Parathyroid adenoma (tissue), 2 donors: ENCODE measurements around the gene NNT.

Experiments
- H2AFZ ChIP-seq: fragments of 300-600 bp; sonication (generic); one replicate; pipeline ENCODE4 v1.7.0; 2017; ENCODE audit warnings: antibody characterized with exemption, mild to moderate bottlenecking
- H3K27ac ChIP-seq: fragments of 300-600 bp; sonication (generic); one replicate; pipeline ENCODE4 v1.7.0; 2017
- H3K27me3 ChIP-seq: fragments of 300-600 bp; sonication (generic); one replicate; pipeline ENCODE4 v1.7.0; 2017; ENCODE audit warnings: low read length; ENCODE audit not compliant: control insufficient read depth, insufficient read depth
- H3K36me3 ChIP-seq: fragments of 300-600 bp; sonication (generic); one replicate; pipeline ENCODE4 v1.7.0; 2017; ENCODE audit warnings: low read length; ENCODE audit not compliant: control insufficient read depth, insufficient read depth
- H3K4me1 ChIP-seq: fragments of 300-600 bp; sonication (generic); one replicate; pipeline ENCODE4 v1.7.0; 2017; ENCODE audit warnings: control low read depth
- H3K4me2 ChIP-seq: fragments of 300-600 bp; sonication (generic); one replicate; pipeline ENCODE4 v1.7.0; 2017; ENCODE audit warnings: low read length
- H3K4me3 ChIP-seq: fragments of 300-600 bp; sonication (generic); one replicate; pipeline ENCODE4 v1.7.0; 2017; ENCODE audit warnings: low read depth, low read length
- H3K79me2 ChIP-seq: fragments of 300-600 bp; sonication (generic); one replicate; pipeline ENCODE4 v1.7.0; 2017; ENCODE audit warnings: control low read depth
- H3K9ac ChIP-seq: fragments of 300-600 bp; sonication (generic); one replicate; pipeline ENCODE4 v1.7.0; 2017; ENCODE audit warnings: mild to moderate bottlenecking
- H3K9me3 ChIP-seq: fragments of 300-600 bp; sonication (generic); one replicate; pipeline ENCODE4 v1.7.0; 2017; ENCODE audit warnings: low read length; ENCODE audit not compliant: control insufficient read depth
- CTCF ChIP-seq: fragments of 300-600 bp; sonication (generic); IDR thresholded peaks from one replicate; pipeline ENCODE4 v1.7.0; 2017; ENCODE audit warnings: antibody characterized with exemption, mild to moderate bottlenecking
- donor health status: primary hyperparathyroidism.

Gene NNT

GRCh38 chr5:43649256-43649655 is 46.3 kb downstream of the NNT start:
- no peak overlapping the region for H3K9ac ChIP-seq
- H3K36me3 ChIP-seq: no peaks in the 10 kb centered on the region
- no peaks in the 10 kb centered on the region for H3K27me3 ChIP-seq
- H3K27ac ChIP-seq: no peak overlapping the region
- H2AFZ ChIP-seq: no peak overlapping the region
- no peak for TF ChIP-seq CTCF
- no peak overlapping the region for H3K4me3 ChIP-seq
- no peaks in the 10 kb centered on the region for H3K4me1 ChIP-seq
- H3K79me2 ChIP-seq: no peaks in the 10 kb centered on the region
- H3K4me2 ChIP-seq: no peak overlapping the region
- no peaks in the 10 kb centered on the region for H3K9me3 ChIP-seq

GRCh38 chr5:43652537-43653302 is 49.7 kb downstream of the NNT start:
- TF ChIP-seq CTCF: no peak
- Histone ChIP-seq H3K4me1 (no peaks in the 10 kb centered on the region), H2AFZ (no peak overlapping the region), H3K4me3 (no peak overlapping the region), H3K36me3 (no peaks in the 10 kb centered on the region), H3K79me2 (no peaks in the 10 kb centered on the region), H3K27ac (no peak overlapping the region), H3K9me3 (no peaks in the 10 kb centered on the region), H3K4me2 (no peak overlapping the region), H3K9ac (no peak overlapping the region), H3K27me3 (no peaks in the 10 kb centered on the region)

- Histone ChIP-seq H3K27me3 (no peaks in the 10 kb centered on the region), H3K4me3 (no peak overlapping the region), H3K4me2 (no peak overlapping the region), H3K27ac (no peak overlapping the region), H3K36me3 (no peaks in the 10 kb centered on the region), H3K79me2 (no peaks in the 10 kb centered on the region), H3K9me3 (no peaks in the 10 kb centered on the region), H2AFZ (no peak overlapping the region), H3K4me1 (no peaks in the 10 kb centered on the region), H3K9ac (no peak overlapping the region)
- TF ChIP-seq CTCF: no peak
These were observed 55.5 kb downstream of the NNT start for GRCh38 chr5:43658509-43658908.

GRCh38 chr5:43659075-43659474 is 56.1 kb downstream of the NNT start:
- Histone ChIP-seq H3K27ac (no peak overlapping the region), H3K9me3 (no peaks in the 10 kb centered on the region), H3K4me2 (no peak overlapping the region), H3K4me1 (no peaks in the 10 kb centered on the region), H3K4me3 (no peak overlapping the region), H3K36me3 (no peaks in the 10 kb centered on the region), H3K79me2 (no peaks in the 10 kb centered on the region), H3K27me3 (no peaks in the 10 kb centered on the region), H3K9ac (no peak overlapping the region), H2AFZ (no peak overlapping the region)
- TF ChIP-seq CTCF: no peak

GRCh38 chr5:43661102-43661501 is 58.1 kb downstream of the NNT start:
- H3K36me3 ChIP-seq: no peaks in the 10 kb centered on the region
- peaks cover under 1% of the 10 kb centered on the region for H3K79me2 ChIP-seq
- no peak overlapping the region for H3K27ac ChIP-seq
- no peak overlapping the region for H3K9ac ChIP-seq
- no peak overlapping the region for H3K4me2 ChIP-seq
- no peaks in the 10 kb centered on the region for H3K9me3 ChIP-seq
- H3K27me3 ChIP-seq: no peaks in the 10 kb centered on the region
- peak; percentile 52 for TF ChIP-seq CTCF
- no peak overlapping the region for H2AFZ ChIP-seq
- H3K4me1 ChIP-seq: no peaks in the 10 kb centered on the region
- H3K4me3 ChIP-seq: no peak overlapping the region
